NOMO-1 (cell line): ENCODE measurements around the gene DDIT4L.
"Not testable (repeated sequence)": the region's sequence is repeated elsewhere in the genome, so short reads cannot be mapped to it uniquely, and the experiment has no call there.

Experiments used
- DNase-seq, 2 experiments: peaks; one replicate each; lab custom pipeline; 2025; ENCODE audit not compliant: unreplicated experiment in 2 of 2; lab: John Stamatoyannopoulos, UW

Gene DDIT4L, protein sequence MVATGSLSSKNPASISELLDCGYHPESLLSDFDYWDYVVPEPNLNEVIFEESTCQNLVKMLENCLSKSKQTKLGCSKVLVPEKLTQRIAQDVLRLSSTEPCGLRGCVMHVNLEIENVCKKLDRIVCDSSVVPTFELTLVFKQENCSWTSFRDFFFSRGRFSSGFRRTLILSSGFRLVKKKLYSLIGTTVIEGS

GRCh38 chr4:100189820-100190642 lies at the start of gene DDIT4L:
Gene DDIT4L (minus strand): TSS chr4:100190468. CDS start chr4:100189983, 485 bp downstream.
- DNase-seq: no peak

DNA sequence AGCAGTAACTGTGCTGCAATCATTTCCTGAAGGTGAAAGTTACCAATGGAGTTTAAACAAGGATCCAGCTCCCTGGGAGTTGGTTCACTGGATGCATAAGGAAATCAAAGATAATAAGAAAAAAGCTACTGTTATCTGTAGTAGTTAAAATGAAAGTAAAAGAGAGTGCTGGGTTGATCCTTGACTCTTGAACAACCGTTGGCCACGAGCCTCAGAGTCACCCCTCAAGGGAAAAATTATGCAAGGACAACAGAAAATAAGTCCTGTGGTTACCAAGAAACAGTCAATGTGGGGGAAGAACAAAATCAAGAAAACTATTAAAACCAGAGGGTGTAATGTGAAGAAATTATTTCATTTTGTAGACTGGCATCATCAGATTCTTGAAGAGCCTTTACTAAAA lies 49.7 kb upstream of the DDIT4L start:
- peak; percentile 26 to 67 for DNase-seq

DNA sequence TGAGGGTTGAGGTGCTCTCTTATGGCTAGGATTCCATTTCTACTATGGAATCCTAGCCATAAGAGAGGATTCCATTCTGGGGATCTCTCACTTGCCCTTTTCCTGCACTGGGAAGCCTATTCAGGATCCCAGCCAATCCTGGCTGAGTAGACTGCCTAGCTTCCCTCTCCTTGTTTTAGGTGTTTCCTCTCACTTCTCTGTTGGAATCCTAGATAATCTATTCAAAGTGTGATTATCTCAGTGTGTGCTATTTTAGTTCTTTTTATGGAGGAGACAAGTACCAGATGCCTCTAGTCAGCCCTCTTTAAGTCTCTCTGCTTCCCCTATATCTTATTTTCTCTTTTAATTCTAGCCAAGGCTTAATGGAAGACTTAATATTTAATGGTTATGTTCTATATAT lies 34.5 kb upstream of the DDIT4L start:
- DNase-seq: no peak

DNA sequence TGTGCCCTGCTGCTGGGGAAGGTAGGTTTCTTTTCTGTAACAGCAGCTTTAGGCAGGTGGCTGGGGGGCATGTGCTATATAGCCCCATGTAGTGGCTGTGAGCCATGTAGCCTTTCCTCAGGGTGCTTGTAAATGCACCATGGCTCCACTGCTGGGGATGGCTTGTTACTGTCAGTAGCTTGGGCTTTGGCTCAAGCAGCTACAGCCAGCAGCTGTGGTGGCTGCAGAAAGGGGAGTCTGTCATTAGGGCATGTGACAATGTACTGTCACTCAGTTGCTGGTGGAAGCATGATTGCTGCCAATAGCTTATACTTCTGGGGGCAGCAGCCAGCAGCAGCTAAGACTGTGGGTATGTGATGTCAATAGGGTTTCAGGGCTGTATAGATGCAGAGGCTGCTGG lies 33.9 kb upstream of the DDIT4L start:
- no peak for DNase-seq

- no peak for DNase-seq
Observed at GRCh38 chr4:100208964-100209363, 18.7 kb upstream of the DDIT4L start.

GRCh38 chr4:100208459-100208858 lies 18.2 kb upstream of the DDIT4L start:
- no peak for DNase-seq

DNA sequence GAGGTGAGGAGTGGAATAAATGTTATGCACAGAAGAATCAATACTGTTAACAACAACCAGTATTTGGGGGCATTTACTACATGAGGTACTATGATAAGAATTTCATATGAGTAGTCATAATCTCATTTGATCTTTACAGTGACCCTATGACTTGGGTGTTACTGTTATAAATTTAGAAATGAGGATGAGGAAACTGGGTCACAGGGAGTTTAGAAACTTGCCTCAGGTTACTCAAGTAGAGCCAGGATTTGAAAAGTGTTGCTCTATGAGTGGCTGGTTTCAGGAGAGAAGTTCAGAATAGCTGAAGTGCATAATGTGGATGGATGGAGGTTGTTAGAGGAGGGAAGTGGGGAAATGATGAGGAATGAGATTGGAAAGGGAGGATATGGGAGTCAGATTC lies 16.6 kb upstream of the DDIT4L start:
- DNase-seq: no peak

DNA sequence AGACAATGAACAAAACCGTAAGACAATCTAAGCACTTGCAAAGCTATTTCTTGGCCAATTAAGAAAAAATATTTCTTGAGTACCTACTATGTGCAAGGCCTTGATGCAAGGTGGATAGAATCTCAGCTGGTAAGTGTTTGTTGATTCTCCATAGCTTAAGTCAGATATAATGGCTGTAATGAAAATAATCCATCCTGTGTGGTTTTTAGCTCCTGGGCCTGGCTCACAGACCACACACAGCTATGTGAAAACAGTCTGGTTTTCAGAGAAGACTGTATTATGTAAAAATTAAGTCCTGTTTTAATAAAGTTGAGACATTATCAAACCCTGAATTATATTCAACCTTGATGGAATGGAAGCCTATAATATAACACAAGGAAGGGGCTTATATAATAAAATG lies 7.8 kb upstream of the DDIT4L start:
- no peak for DNase-seq

GRCh38 chr4:100196388-100197071 lies 6.3 kb upstream of the DDIT4L start:
- not testable (repeated sequence) for DNase-seq

- peak in 1 of 2 experiments; percentile 24 for DNase-seq
Observed at GRCh38 chr4:100190643-100191600, 654 bp upstream of the DDIT4L start.

DNA sequence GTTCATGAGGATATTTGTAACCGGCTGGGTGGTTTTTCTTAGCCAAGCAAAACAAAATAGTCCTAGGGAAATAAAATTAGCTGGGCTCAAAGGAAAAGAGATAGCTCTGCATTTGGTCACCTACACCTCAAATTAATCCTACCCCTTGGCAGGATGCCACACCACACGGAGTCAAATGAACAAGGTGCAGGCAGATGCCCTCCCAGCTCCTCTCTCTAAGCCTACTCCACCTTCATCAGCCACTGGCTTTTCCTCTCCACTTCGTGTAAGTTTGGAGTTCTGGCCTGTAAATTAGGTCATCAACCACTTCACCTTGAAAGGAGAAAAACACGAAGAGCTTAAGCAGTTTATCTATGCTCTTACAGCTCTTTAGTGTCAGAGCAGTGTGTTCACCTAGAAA lies 1.4 kb downstream of the DDIT4L start:
- DNase-seq: no peak

DNA sequence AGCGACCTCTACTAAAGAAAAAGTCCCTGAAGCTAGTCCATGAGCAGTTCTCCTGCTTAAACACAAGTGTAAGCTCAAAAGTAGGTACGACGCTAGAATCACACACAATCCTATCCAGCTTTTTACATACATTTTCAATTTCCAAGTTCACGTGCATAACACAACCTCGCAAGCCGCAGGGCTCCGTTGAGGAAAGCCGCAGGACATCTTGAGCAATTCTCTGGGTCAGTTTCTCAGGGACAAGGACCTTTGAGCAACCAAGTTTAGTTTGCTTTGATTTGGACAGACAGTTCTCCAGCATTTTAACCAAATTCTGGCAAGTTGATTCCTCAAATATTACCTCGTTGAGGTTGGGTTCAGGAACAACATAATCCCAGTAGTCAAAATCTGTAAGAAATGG lies 2.5 kb downstream of the DDIT4L start:
- DNase-seq: no peak

- DNase-seq: no peak
Observed at GRCh38 chr4:100184787-100185186, 5.5 kb downstream of the DDIT4L start.

DNA sequence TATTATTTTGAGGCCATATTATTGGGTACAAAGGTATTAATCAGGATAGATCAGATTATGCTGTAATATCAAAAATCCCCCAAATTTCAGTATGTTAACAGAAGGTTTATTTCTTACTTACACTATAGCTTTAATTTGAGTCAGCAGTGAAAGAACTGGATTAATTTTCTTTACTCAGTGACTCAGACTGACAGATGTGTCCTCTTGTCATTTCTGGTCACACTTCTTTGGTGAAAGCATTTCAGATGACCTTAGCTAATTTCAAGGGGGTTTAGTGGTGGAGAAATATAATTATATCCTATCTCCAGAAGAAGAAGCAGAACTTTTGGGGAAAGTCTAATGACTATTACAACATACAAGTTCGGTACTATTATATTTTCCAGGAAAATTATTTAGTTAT lies 12.4 kb downstream of the DDIT4L start:
- no peak for DNase-seq

DNA sequence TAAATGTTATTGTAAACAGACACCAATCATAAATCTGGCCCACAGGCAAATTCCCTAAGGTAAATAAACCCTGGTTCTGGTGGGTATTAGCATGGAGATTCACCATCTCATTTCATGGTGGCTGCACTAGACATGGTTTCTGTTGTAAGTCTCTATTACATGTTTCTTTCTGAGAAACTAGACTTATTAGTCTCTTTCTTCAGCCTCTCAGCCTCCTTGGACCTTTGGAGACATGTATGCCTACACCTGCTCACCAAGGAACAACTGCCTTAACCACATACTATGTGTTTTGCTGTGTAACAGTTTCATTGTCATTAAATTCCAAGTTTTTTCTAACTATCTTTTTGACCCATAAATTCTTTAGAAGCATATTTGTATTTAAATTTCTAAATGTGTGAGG lies 13.1 kb downstream of the DDIT4L start:
- no peak for DNase-seq

DNA sequence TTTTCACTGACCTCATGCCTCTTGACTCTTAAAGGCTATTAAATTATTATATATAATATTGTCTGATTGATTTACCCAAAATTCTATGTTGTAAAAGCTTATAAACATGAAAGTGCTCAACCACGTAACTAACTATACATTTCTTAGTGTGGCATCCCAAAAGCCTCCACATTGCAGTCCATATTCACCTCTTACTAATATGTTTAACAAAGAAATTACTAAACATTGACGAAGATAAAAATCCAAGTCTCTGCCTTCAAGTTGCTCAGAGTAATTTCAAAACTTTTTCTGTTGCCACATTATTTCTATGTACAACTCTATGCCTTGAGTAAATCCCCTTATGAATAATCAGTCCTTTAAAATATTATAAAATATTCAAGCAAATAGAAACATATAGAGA lies 14.4 kb downstream of the DDIT4L start:
- DNase-seq: no peak

GRCh38 chr4:100174985-100175383 lies 15.3 kb downstream of the DDIT4L start:
- DNase-seq: no peak

DNA sequence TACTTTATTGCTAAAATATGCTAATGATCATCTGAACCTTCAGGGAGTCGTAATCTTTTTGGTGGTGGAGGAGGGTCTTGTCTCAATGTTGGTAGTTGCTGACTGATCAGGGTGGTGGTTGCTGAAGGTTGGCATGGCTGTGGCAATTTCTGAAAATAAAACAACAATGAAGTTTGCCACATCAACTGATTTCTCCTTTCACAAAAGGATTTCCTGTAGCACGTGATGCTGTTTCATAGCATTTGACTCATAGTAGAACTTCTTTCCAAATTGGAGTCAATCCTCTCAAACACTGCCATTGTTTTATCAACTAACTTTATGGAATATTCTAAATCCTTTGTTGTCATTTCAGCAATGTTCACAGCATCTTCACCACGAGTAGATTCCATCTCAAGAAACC lies 19.3 kb downstream of the DDIT4L start:
- no peak for DNase-seq

DNA sequence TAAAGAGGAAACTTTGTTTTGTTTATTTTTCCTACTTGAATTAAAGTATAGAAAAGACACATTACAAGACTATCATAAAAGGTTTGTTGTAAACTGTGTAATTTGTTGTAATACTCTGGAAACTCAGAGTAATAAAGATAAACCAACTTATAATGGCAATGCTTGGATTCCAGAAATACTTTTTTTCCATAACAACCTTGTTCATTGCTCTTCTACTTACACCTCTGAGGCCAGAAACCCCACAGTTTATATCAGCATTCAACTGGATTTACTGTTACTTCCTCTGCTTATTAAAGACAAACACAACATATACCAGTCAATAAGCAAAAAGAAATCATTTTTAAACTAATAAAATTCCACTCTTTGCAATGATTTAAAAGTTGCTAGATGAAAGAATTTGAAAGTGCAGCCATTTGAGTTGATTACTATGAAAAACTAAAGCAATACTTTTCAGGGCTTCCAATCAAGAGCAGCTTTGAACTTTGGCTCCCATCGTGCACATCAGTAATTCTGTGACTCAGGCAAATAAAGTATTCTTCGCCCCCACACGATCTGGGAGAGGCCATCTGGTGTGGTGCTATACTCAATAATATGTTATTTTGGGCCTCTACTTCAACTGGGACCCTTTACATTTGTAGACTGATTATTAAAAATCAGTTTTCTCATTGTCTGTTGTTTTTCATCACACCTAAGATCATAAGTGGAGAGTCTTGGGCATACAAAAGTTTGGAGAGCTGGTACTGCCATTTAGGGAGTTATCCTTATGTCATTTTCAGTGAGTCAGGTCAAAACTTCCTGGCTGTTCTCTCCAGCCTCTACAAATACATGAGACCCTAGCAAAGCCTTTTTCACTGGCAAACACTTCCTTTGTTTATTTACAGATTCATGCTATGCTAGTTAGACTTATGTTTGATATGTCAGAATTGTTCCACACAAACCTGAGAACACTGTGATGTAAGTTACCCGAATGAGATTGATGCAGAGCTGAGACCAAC lies 20.5 kb downstream of the DDIT4L start:
- DNase-seq: no peak

DNA sequence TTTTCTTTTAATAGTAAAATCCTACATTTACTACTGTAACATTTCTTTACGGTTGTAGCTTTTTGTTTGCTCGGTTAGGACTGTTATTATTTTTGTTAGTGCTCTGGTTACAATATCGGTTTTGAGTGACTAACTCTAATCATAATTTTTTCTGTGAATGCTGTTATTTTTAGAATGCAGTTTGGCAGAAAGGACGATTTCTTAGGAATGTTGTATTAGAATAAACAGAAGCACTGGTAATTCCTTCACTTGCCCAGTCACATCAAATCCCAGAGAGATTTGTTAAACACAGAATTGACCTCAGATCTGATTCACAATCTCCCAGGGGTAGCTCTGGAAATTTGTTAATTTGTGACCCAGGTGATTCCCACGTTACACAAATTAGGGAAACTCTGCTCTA lies 21.7 kb downstream of the DDIT4L start:
- no peak for DNase-seq
